KBM-7 (cell line): ENCODE data around the gene KRTAP10-12.

ENCODE experiments used
- DNase-seq: peaks from one replicate; pipeline ENCODE4 v3.0.0-alpha.2; 2015
- in situ Hi-C: fragments of 300-500 bp; cut with MboI; formaldehyde crosslinking; loops from 2 replicates; pipeline ENCODE4 v1.14.3; 2020; ENCODE audit warnings: low sequenced_read_pairs, low pct_unique_long_range_greater_than_20kb, mixed read lengths

The KRTAP10-12 gene

GRCh38 chr21:44742418-44743153 lies 45.6 kb downstream of the KRTAP10-12 start:
- DNase-seq: peak; percentile 38
- in situ Hi-C loops: loop anchor here (25.0 kb wide), 1 partner anchor 205 kb away; the partner anchor contains the start of gene KRTAP10-1
